SK-N-SH treated with all-trans-retinoic acid at 6 μM for 48 hours (cell line): ENCODE measurements around the gene MC5R.

Experiments used
- ARNTL ChIP-seq: fragments of 450-650 bp; formaldehyde crosslinking; IDR thresholded peaks from 2 replicates; pipeline ENCODE4 v1.5.0; 2020; ENCODE audit warnings: low read depth, mild to moderate bottlenecking, moderate library complexity, borderline replicate concordance
- BACH2 ChIP-seq: fragments of 250-450 bp; sonication (Bioruptor Pico); IDR thresholded peaks from 2 replicates; pipeline ENCODE4 v1.9.0; 2021; ENCODE audit warnings: mild to moderate bottlenecking, borderline replicate concordance
- CREB5 ChIP-seq: fragments of 250-450 bp; sonication (Bioruptor Pico); IDR thresholded peaks from 2 replicates; pipeline ENCODE4 v1.5.1; 2020; ENCODE audit warnings: low read depth, mild to moderate bottlenecking, moderate library complexity
- ISL1 ChIP-seq: fragments of 250-450 bp; sonication (Bioruptor Pico); IDR thresholded peaks from 2 replicates; pipeline ENCODE4 v2.1.2; 2022; ENCODE audit warnings: mild to moderate bottlenecking, moderate library complexity
- PATZ1 ChIP-seq: fragments of 250-450 bp; sonication (Bioruptor Pico); IDR thresholded peaks from 2 replicates; pipeline ENCODE4 v1.8.0; 2020; ENCODE audit warnings: mild to moderate bottlenecking, moderate library complexity, borderline replicate concordance
- TCF4 ChIP-seq: fragments of 250-450 bp; sonication (Bioruptor Pico); IDR thresholded peaks from 2 replicates; pipeline ENCODE4 v1.8.0; 2021; ENCODE audit warnings: mild to moderate bottlenecking, moderate library complexity, borderline replicate concordance
- TOX ChIP-seq: fragments of 250-450 bp; sonication (Bioruptor Pico); IDR thresholded peaks from 2 replicates; pipeline ENCODE4 v1.8.0; 2021; ENCODE audit warnings: mild to moderate bottlenecking, moderate library complexity, borderline replicate concordance
- ZC3H10 ChIP-seq: fragments of 250-450 bp; sonication (Bioruptor Pico); IDR thresholded peaks from 2 replicates; pipeline ENCODE4 v1.5.1; 2021; ENCODE audit warnings: mild to moderate bottlenecking, moderate library complexity

- no peak for TF ChIP-seq ARNTL (CRISPR knock-in tag)
- no peak for TF ChIP-seq PATZ1 (CRISPR knock-in tag)
- no peak for TF ChIP-seq TCF4 (CRISPR knock-in tag)
- TF ChIP-seq TOX = no peak
- no peak for TF ChIP-seq CREB5 (CRISPR knock-in tag)
- TF ChIP-seq BACH2 (CRISPR knock-in tag) = no peak
- TF ChIP-seq ISL1 (CRISPR knock-in tag) = no peak
- TF ChIP-seq ZC3H10 (CRISPR knock-in tag) = no peak
Measured at GRCh38 chr18:13799396-13799795, 24.6 kb upstream of the MC5R start.
